GM23338 (cell line): ENCODE measurements around the gene AHCYL1. TPM values are rescaled to one million over a fixed set of nuclear protein-coding genes. Genes with fewer than 3 reads are reported as not detected.

ENCODE experiments used
- ATAC-seq: fragments of 200-7000 bp; cut with Tn5 transposase; 3 replicates; pipeline ENCODE4 v1.9.1; 2020
- DNase-seq: peaks from one replicate; pipeline ENCODE4 v3.0.0-alpha.2; 2015; ENCODE audit warnings: low spot score
- H2AFZ ChIP-seq: fragments of 200-600 bp; sonication (generic); 2 replicates; pipeline ENCODE4 v1.8.0; 2016; ENCODE audit warnings: antibody characterized with exemption, mild to moderate bottlenecking, moderate library complexity
- H3F3A ChIP-seq: fragments of 200-600 bp; sonication (generic); replicated peaks from 2 replicates; pipeline ENCODE4 v1.8.0; 2017; ENCODE audit warnings: antibody characterized with exemption, mixed run types, low read depth
- H3K27ac ChIP-seq: fragments of 200-600 bp; sonication (generic); 2 replicates; pipeline ENCODE4 v1.6.1; 2016; ENCODE audit warnings: low read depth
- H3K27me3 ChIP-seq: fragments of 200-600 bp; sonication (generic); 2 replicates; pipeline ENCODE4 v1.8.0; 2016; ENCODE audit warnings: mild to moderate bottlenecking, mixed run types, moderate library complexity; ENCODE audit not compliant: insufficient read depth
- H3K36me3 ChIP-seq: fragments of 200-600 bp; sonication (generic); 2 replicates; pipeline ENCODE4 v1.8.0; 2016; ENCODE audit warnings: mild to moderate bottlenecking; ENCODE audit not compliant: insufficient read depth
- H3K4me1 ChIP-seq: fragments of 200-600 bp; sonication (generic); 2 replicates; pipeline ENCODE4 v1.8.0; 2016; ENCODE audit warnings: mild to moderate bottlenecking, moderate library complexity; ENCODE audit not compliant: insufficient read depth
- H3K4me2 ChIP-seq: fragments of 200-600 bp; sonication (generic); 2 replicates; pipeline ENCODE4 v1.7.1; 2017; ENCODE audit warnings: mixed run types
- H3K4me3 ChIP-seq: fragments of 200-600 bp; sonication (generic); 2 replicates; pipeline ENCODE4 v1.6.1; 2016; ENCODE audit warnings: mixed run types
- H3K79me2 ChIP-seq: fragments of 200-600 bp; sonication (generic); replicated peaks from 2 replicates; pipeline ENCODE4 v1.8.0; 2017; ENCODE audit warnings: mild to moderate bottlenecking; ENCODE audit not compliant: insufficient read depth
- H3K9me2 ChIP-seq: fragments of 200-600 bp; sonication (generic); 2 replicates; pipeline ENCODE4 v1.8.0; 2017; ENCODE audit not compliant: insufficient read depth
- H4K20me1 ChIP-seq: fragments of 200-600 bp; sonication (generic); replicated peaks from 2 replicates; pipeline ENCODE4 v1.8.0; 2017; ENCODE audit warnings: mild to moderate bottlenecking; ENCODE audit not compliant: insufficient read depth
- H3K27ac Mint-ChIP-seq: 2 replicates; pipeline ENCODE4 v1.8.0; 2020; ENCODE audit warnings: inconsistent platforms, mild to moderate bottlenecking, moderate library complexity, mixed read lengths
- H3K27me3 Mint-ChIP-seq: 3 replicates; pipeline ENCODE4 v1.8.0; 2022; ENCODE audit warnings: low read depth, mild to moderate bottlenecking, moderate library complexity, mixed read lengths, inconsistent platforms; ENCODE audit not compliant: insufficient read depth, poor library complexity
- H3K36me3 Mint-ChIP-seq: 3 replicates; pipeline ENCODE4 v1.8.0; 2021; ENCODE audit warnings: low read depth, mild to moderate bottlenecking, inconsistent platforms, moderate library complexity, mixed read lengths
- H3K4me1 Mint-ChIP-seq: 3 replicates; pipeline ENCODE4 v1.8.0; 2020; ENCODE audit warnings: mild to moderate bottlenecking, inconsistent platforms, mixed read lengths
- H3K4me3 Mint-ChIP-seq: 3 replicates; pipeline ENCODE4 v1.8.0; 2021; ENCODE audit warnings: moderate library complexity, mild to moderate bottlenecking, inconsistent platforms, mixed read lengths
- H3K9me3 Mint-ChIP-seq: 3 replicates; pipeline ENCODE4 v1.8.0; 2020; ENCODE audit warnings: moderate library complexity, mild to moderate bottlenecking, inconsistent platforms, mixed read lengths
- CREB1 ChIP-seq: fragments of 250-450 bp; sonication (Bioruptor Pico); IDR thresholded peaks from 2 replicates; pipeline ENCODE4 v1.5.0; 2020; ENCODE audit warnings: low read depth, mild to moderate bottlenecking, moderate library complexity
- EZH2 ChIP-seq: fragments of 200-600 bp; sonication (generic); IDR thresholded peaks from one replicate; pipeline ENCODE4 v1.8.0; 2017; ENCODE audit warnings: antibody characterized with exemption, mild to moderate bottlenecking, low read depth; ENCODE audit not compliant: unreplicated experiment
- EZH2phosphoT487 ChIP-seq: fragments of 200-600 bp; sonication (generic); IDR thresholded peaks from one replicate; pipeline ENCODE4 v1.8.1; 2018; ENCODE audit warnings: antibody characterized with exemption; ENCODE audit not compliant: unreplicated experiment
- JUNB ChIP-seq: IDR thresholded peaks from one replicate; pipeline ENCODE4 v1.6.1; 2016; ENCODE audit warnings: antibody characterized with exemption; ENCODE audit not compliant: unreplicated experiment
- NANOG ChIP-seq: IDR thresholded peaks from 2 replicates; pipeline ENCODE4 v1.6.1; 2016; ENCODE audit warnings: antibody characterized with exemption, borderline replicate concordance
- POLR2AphosphoS5 ChIP-seq: IDR thresholded peaks from 2 replicates; pipeline ENCODE4 v1.6.1; 2016; ENCODE audit warnings: antibody characterized with exemption, low read depth
- STAT1 ChIP-seq: IDR thresholded peaks from one replicate; pipeline ENCODE4 v1.6.1; 2016; ENCODE audit warnings: antibody characterized with exemption; ENCODE audit not compliant: unreplicated experiment
- ZNF114 ChIP-seq: fragments of 250-450 bp; sonication (Bioruptor Pico); IDR thresholded peaks from 2 replicates; pipeline ENCODE4 v1.5.0; 2020; ENCODE audit warnings: mild to moderate bottlenecking, moderate library complexity
- ZNF331 ChIP-seq: fragments of 250-450 bp; sonication (Bioruptor Pico); IDR thresholded peaks from 2 replicates; pipeline ENCODE4 v1.5.0; 2020; ENCODE audit warnings: low read depth, mild to moderate bottlenecking, moderate library complexity
- polyA plus RNA-seq: library from polyadenylated mRNA; unstranded; fragments of >200 nt; fragmentation: Nextera tagmentation; extraction: Ambion mirVana; gene quantifications from 2 replicates; pipeline ENCODE4 v1.2.1, GENCODE V29; 2016
- total RNA-seq: library from RNA; depleted of rRNA; stranded (reverse); fragments of >200 nt; shearing (Covaris generic); gene quantifications from 2 replicates; pipeline ENCODE4 v1.2.3, GENCODE V29; 2014
- TF ChIP-seq, protein P1 (sequence below): IDR thresholded peaks from one replicate; pipeline ENCODE4 v1.6.1; 2018; ENCODE audit warnings: antibody characterized with exemption; ENCODE audit not compliant: unreplicated experiment
- TF ChIP-seq, protein P2 (sequence below): IDR thresholded peaks from 2 replicates; pipeline ENCODE4 v1.6.1; 2016; ENCODE audit warnings: antibody characterized with exemption

The AHCYL1 gene
- total and polyA plus RNA-seq, 2 experiments from 2014 or later, result 63.3 to 70.0 TPM

DNA sequence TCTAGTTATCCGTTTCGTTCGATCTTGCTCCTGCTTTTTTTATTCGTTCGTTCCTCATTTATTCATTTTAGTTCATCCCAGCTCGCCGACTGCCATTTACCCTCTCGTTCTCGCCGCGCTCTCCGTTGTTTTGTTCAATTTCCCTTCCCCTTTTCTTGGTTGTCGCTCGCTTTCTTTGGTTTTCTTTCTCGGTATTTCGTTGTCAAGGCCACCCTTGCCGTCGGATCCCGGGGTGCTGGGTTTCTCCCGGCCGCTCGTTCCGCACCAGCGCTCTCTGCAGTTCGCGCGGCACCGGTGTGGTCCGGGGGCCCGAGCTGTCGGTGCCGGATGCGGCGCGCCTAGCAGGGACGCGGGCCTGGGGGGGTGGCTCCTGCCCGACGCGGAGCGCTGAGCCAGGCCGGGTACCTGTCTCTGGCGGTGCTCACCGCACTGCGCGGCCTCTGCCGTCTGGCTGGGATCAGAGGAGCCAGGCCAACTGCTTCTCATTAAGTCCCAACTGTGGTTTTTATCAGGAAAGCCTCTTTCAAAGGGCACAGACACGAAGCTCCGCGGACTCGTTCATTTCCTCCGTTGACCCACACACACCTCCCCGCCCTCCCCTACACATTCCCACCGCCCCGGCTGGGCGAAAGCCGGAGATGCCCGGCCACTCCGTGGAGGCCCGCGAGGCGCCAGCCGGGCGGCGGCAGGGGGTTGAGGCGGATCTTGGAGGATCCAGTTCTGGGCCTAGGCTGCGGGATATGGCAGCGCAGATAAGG, 84.3 kb downstream of the AHCYL1 start:
- Histone ChIP-seq H3K36me3 (no peaks in the 10 kb centered on the region), H2AFZ (peak overlapping the region; percentile 95), H3K27ac (no peak overlapping the region), H3K79me2 (no peaks in the 10 kb centered on the region), H3K4me1 (peaks cover 22% of the 10 kb centered on the region), H3K4me3 (peak overlapping the region; percentile 58), H3K9me2 (no peaks in the 10 kb centered on the region), H3K27me3 (peaks cover 96% of the 10 kb centered on the region), H3K4me2 (peak overlapping the region; percentile 87), H3F3A (0 out of 2 replicates have a peak, but pooled peaks cover 4% of the 10 kb centered on the region), H4K20me1 (no peaks in the 10 kb centered on the region; the same call in 1 of the 2 replicates)
- Mint-ChIP-seq H3K4me1 (peaks cover 12% of the 10 kb centered on the region), H3K27ac (no peak overlapping the region), H3K27me3 (peaks cover 91% of the 10 kb centered on the region), H3K4me3 (peak overlapping the region; percentile 69), H3K9me3 (peaks cover 3% of the 10 kb centered on the region; the same call in 1 of the 3 replicates), H3K36me3 (no peaks in the 10 kb centered on the region; the same call in 2 of the 3 replicates)
- no peak for TF ChIP-seq STAT1
- TF ChIP-seq EZH2, result peak; percentile 100
- TF ChIP-seq, protein P1, sequence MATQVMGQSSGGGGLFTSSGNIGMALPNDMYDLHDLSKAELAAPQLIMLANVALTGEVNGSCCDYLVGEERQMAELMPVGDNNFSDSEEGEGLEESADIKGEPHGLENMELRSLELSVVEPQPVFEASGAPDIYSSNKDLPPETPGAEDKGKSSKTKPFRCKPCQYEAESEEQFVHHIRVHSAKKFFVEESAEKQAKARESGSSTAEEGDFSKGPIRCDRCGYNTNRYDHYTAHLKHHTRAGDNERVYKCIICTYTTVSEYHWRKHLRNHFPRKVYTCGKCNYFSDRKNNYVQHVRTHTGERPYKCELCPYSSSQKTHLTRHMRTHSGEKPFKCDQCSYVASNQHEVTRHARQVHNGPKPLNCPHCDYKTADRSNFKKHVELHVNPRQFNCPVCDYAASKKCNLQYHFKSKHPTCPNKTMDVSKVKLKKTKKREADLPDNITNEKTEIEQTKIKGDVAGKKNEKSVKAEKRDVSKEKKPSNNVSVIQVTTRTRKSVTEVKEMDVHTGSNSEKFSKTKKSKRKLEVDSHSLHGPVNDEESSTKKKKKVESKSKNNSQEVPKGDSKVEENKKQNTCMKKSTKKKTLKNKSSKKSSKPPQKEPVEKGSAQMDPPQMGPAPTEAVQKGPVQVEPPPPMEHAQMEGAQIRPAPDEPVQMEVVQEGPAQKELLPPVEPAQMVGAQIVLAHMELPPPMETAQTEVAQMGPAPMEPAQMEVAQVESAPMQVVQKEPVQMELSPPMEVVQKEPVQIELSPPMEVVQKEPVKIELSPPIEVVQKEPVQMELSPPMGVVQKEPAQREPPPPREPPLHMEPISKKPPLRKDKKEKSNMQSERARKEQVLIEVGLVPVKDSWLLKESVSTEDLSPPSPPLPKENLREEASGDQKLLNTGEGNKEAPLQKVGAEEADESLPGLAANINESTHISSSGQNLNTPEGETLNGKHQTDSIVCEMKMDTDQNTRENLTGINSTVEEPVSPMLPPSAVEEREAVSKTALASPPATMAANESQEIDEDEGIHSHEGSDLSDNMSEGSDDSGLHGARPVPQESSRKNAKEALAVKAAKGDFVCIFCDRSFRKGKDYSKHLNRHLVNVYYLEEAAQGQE, result no peak
- TF ChIP-seq CREB1, result no peak
- TF ChIP-seq NANOG, result no peak
- no peak for TF ChIP-seq POLR2AphosphoS5
- TF ChIP-seq ZNF331 (CRISPR knock-in tag), result no peak
- TF ChIP-seq ZNF114, result no peak
- TF ChIP-seq, protein P2, sequence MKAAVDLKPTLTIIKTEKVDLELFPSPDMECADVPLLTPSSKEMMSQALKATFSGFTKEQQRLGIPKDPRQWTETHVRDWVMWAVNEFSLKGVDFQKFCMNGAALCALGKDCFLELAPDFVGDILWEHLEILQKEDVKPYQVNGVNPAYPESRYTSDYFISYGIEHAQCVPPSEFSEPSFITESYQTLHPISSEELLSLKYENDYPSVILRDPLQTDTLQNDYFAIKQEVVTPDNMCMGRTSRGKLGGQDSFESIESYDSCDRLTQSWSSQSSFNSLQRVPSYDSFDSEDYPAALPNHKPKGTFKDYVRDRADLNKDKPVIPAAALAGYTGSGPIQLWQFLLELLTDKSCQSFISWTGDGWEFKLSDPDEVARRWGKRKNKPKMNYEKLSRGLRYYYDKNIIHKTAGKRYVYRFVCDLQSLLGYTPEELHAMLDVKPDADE, result no peak
- no peak for TF ChIP-seq JUNB
- TF ChIP-seq EZH2phosphoT487, result peak; percentile 92
- ATAC-seq (peak; percentile 20), DNase-seq (peak; percentile 52)
